Measurements from ENCODE around the gene DIAPH2.

DNA sequence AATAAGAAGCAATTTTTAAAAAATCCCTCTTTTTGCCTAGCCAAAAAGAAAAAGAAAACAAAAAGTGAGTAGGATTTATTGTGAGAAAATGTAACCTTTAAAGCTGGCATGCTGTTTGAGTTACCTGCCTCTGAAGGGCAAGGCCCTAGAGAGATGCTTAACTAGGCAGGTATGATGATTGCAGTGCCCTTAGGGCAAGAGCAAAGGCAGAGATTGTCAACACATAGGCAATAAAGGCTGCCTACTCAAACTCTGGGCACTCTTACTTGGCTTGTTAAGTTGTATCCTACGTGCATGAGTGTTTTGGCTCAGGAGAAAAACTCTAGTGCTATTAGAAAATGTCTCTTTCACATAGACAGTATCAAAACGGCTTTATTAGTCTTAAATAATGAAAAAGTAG, 505.0 kb downstream of the DIAPH2 start:
- no peak for TF ChIP-seq EZH2phosphoT487 (IDR thresholded peaks at IDR 0.05; ENCODE audit: insufficient read depth, low read depth)
- no peak for TF ChIP-seq EZH2 (IDR thresholded peaks at IDR 0.05; ENCODE audit: insufficient read depth, poor library complexity, severe bottlenecking)

Data from GM23248 (cell line).